ENCODE results near the gene DTNA.

DTNA gene

GRCh38 chr18:34818064-34818463 is 108.0 kb downstream of the DTNA start:
- no peaks in the 10 kb centered on the region for H3K9me3 Mint-ChIP-seq
- no peak overlapping the region for H3K4me3 Mint-ChIP-seq
- H3K36me3 Mint-ChIP-seq (ENCODE audit: low read depth), result peaks cover 8% of the 10 kb centered on the region
- TF ChIP-seq, protein P1, sequence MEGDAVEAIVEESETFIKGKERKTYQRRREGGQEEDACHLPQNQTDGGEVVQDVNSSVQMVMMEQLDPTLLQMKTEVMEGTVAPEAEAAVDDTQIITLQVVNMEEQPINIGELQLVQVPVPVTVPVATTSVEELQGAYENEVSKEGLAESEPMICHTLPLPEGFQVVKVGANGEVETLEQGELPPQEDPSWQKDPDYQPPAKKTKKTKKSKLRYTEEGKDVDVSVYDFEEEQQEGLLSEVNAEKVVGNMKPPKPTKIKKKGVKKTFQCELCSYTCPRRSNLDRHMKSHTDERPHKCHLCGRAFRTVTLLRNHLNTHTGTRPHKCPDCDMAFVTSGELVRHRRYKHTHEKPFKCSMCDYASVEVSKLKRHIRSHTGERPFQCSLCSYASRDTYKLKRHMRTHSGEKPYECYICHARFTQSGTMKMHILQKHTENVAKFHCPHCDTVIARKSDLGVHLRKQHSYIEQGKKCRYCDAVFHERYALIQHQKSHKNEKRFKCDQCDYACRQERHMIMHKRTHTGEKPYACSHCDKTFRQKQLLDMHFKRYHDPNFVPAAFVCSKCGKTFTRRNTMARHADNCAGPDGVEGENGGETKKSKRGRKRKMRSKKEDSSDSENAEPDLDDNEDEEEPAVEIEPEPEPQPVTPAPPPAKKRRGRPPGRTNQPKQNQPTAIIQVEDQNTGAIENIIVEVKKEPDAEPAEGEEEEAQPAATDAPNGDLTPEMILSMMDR (IDR thresholded peaks at IDR 0.05; ENCODE audit: unreplicated experiment in 3 of 3), result no peak
- no peaks in the 10 kb centered on the region for H3K27me3 Mint-ChIP-seq (ENCODE audit: low read depth)
- no peak overlapping the region for H3K27ac Mint-ChIP-seq
- no peaks in the 10 kb centered on the region for H3K4me1 Mint-ChIP-seq

DNA sequence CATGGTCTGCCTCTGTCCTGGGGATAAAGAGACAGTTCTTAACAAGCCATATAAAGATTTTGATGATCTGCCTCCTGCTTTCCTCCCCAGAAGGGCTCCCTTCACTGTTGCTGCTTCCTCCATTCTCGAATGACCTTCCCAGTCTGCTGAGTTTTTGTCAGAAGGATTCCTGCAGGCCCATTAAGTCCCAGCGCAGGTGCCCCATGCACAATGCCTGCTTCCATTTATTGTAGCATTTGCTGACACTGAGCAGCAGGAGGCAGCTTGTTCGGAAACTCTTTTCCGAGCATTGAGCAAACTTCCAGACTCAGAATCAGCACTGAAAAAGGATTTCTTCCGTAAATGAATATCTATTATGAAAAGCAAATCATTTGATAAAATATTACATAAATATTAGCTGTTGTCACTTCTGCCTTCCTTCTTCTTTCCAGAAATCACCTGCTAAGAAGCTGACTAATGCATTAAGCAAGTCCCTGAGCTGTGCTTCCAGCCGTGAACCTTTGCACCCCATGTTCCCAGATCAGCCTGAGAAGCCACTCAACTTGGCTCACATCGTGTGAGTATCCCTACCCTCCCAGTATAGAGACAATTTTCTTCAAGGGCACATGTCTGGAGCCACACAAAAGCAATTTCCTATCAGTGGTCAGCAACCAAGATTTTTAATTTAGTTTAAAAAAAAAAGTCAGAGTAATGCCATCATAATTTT is 110.4 kb downstream of the DTNA start:
- Mint-ChIP-seq H3K27me3 (ENCODE audit: low read depth) (no peaks in the 10 kb centered on the region), H3K4me1 (no peaks in the 10 kb centered on the region), H3K27ac (no peak overlapping the region), H3K9me3 (no peaks in the 10 kb centered on the region), H3K4me3 (no peak overlapping the region), H3K36me3 (ENCODE audit: low read depth) (peaks cover 10% of the 10 kb centered on the region)
- TF ChIP-seq, protein P1 (IDR thresholded peaks at IDR 0.05; ENCODE audit: unreplicated experiment in 3 of 3), result no peak

DNA sequence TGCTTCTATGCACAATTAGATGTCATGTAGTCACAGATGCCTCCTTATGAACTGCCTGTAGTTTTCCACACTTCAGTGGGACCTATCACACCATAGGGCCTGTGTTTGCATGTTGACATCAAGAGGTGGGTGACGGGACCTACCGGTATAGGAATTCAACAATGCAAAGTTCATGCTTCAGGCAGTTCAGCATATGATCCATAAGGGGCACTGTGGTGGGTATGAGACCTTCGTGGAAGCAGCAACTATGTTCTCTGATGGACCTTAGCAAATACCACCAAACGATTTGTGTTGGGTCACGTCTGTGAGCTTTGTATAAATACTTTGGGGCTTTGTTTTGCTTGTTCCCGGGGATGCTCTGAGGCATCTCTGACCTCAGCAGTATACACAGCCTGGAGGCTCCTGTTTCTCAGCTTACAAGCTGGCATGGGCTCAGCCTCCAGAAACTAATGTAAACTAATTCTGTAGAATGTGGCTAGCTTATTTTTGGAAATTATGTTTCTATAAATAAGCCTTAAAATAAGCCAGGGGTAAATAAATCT is 111.6 kb downstream of the DTNA start:
- Mint-ChIP-seq H3K27me3 (ENCODE audit: low read depth) (no peaks in the 10 kb centered on the region), H3K4me1 (no peaks in the 10 kb centered on the region), H3K9me3 (no peaks in the 10 kb centered on the region), H3K4me3 (no peak overlapping the region), H3K36me3 (ENCODE audit: low read depth) (peaks cover 11% of the 10 kb centered on the region), H3K27ac (no peak overlapping the region)
- TF ChIP-seq, protein P1 (IDR thresholded peaks at IDR 0.05; ENCODE audit: unreplicated experiment in 3 of 3), result no peak

- Mint-ChIP-seq H3K27me3 (ENCODE audit: low read depth) (no peaks in the 10 kb centered on the region), H3K27ac (no peak overlapping the region), H3K4me1 (no peaks in the 10 kb centered on the region), H3K36me3 (ENCODE audit: low read depth) (peaks cover 19% of the 10 kb centered on the region), H3K4me3 (no peak overlapping the region), H3K9me3 (no peaks in the 10 kb centered on the region)
- TF ChIP-seq, protein P1 (IDR thresholded peaks at IDR 0.05; ENCODE audit: unreplicated experiment in 3 of 3), result no peak
Observed at GRCh38 chr18:34828093-34828492, 118.0 kb downstream of the DTNA start.

DNA sequence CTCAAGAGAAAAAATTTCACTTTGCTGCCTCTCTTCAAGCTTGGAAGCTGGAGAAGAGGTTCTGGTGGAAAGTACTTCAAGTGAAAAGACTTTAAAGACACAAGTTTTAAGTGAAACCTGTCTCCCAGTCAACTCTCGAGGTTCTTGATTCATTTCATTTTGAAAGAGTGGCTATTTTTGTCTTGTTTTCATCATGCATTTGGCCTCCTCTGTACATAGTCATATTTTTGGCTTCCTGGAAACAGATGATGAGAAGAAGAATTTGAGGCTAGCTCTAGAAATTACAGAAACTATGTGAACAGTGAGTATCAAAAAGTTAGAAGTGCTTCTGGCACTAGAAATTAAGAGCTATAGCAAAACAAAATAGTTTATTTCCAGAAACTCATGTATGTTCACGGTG is 124.8 kb downstream of the DTNA start:
- H3K27me3 Mint-ChIP-seq (ENCODE audit: low read depth), result no peaks in the 10 kb centered on the region
- H3K9me3 Mint-ChIP-seq, result no peaks in the 10 kb centered on the region
- peaks cover 18% of the 10 kb centered on the region for H3K4me1 Mint-ChIP-seq
- TF ChIP-seq, protein P1 (IDR thresholded peaks at IDR 0.05; ENCODE audit: unreplicated experiment in 3 of 3), result no peak
- H3K27ac Mint-ChIP-seq, result peak overlapping the region; percentile 9 to 62 (median 36)
- peaks cover 16% of the 10 kb centered on the region for H3K36me3 Mint-ChIP-seq (ENCODE audit: low read depth)
- no peak overlapping the region for H3K4me3 Mint-ChIP-seq

GRCh38 chr18:34835466-34835865 is 125.4 kb downstream of the DTNA start:
- H3K27ac Mint-ChIP-seq, result peak overlapping the region; percentile 9 to 62 (median 36)
- H3K4me3 Mint-ChIP-seq, result no peak overlapping the region
- H3K9me3 Mint-ChIP-seq, result no peaks in the 10 kb centered on the region
- H3K4me1 Mint-ChIP-seq, result peaks cover 18% of the 10 kb centered on the region
- no peaks in the 10 kb centered on the region for H3K27me3 Mint-ChIP-seq (ENCODE audit: low read depth)
- TF ChIP-seq, protein P1 (IDR thresholded peaks at IDR 0.05; ENCODE audit: unreplicated experiment in 3 of 3), result no peak
- H3K36me3 Mint-ChIP-seq (ENCODE audit: low read depth), result peaks cover 14% of the 10 kb centered on the region
